ENCODE data around the gene LRIT3. TPM values are rescaled to one million over a fixed set of nuclear protein-coding genes. Genes with fewer than 3 reads are reported as not detected.

The LRIT3 gene, protein sequence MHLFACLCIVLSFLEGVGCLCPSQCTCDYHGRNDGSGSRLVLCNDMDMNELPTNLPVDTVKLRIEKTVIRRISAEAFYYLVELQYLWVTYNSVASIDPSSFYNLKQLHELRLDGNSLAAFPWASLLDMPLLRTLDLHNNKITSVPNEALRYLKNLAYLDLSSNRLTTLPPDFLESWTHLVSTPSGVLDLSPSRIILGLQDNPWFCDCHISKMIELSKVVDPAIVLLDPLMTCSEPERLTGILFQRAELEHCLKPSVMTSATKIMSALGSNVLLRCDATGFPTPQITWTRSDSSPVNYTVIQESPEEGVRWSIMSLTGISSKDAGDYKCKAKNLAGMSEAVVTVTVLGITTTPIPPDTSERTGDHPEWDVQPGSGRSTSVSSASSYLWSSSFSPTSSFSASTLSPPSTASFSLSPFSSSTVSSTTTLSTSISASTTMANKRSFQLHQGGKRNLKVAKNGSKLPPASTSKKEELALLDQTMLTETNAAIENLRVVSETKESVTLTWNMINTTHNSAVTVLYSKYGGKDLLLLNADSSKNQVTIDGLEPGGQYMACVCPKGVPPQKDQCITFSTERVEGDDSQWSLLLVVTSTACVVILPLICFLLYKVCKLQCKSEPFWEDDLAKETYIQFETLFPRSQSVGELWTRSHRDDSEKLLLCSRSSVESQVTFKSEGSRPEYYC
- 0.09 TPM for total RNA-seq
- polyA plus RNA-seq (ENCODE audit: insufficient read depth in 1 of 8, insufficient read length in 8 of 8, low replicate concordance in 1 of 8): under 1 TPM; 0.09 to 0.76 (median 0.26) TPM
- long read RNA-seq, donor 1: 0 reads
- long read RNA-seq, donor 2: 0 reads
- long read RNA-seq, donor 3, partial matches to known transcripts: 0 of 1 reads
- long read RNA-seq, donor 3, other reads (novel, unspliced or antisense): 0 of 1 reads
- long read RNA-seq, donor 4: 0 reads
- long read RNA-seq, donor 5: 0 reads
- long read RNA-seq, donor 6: 0 reads
- long read RNA-seq, donor 7: 0 reads
- long read RNA-seq, donor 8: 0 reads
- long read RNA-seq, donor 9: 0 reads
- long read RNA-seq, donor 10: 0 reads
- long read RNA-seq, donor 11: 0 reads

DNA sequence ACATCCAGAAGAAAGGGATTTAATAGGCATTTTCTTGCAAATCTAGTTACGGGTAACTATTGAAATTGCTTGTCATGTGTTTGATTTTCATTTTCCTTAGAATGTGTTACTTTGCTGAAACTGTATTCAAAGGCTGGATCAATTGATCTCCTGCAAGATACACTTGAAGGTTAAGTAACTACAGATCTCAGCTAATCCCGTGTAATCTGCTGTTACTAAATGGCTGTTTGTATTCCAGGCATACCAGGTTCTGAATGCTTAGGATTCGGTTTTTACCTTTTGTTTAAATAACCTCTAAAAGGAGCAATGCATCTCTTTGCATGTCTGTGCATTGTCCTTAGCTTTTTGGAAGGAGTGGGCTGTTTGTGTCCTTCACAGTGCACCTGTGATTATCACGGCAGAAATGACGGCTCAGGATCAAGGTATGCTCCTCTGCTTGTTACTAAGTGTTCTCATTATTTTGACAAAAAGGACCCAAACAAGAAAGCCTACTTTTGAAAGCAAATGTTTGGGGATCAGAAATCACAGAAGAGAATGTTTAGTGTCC lies at the start of gene LRIT3:
TSS of gene LRIT3 (plus strand) at position 212 of the 547 bp plus-strand sequence. CDS start at position 307, 95 bp downstream.
- H3K27ac ChIP-seq (ENCODE audit: low read length): no peak within 1 kb of the TSS
- H3K9me3 ChIP-seq (replicated peaks; ENCODE audit: control insufficient read depth, low read depth, low read length): no peaks in the 10 kb centered on the region
- no peaks in the 10 kb centered on the region for H3K4me1 ChIP-seq (ENCODE audit: control insufficient read depth, insufficient read depth, low read length)
- H3K36me3 ChIP-seq (ENCODE audit: control insufficient read depth, insufficient read depth, low read length): no peaks in the 10 kb centered on the region
- H3K27me3 ChIP-seq (ENCODE audit: control insufficient read depth, insufficient read depth, low read length): no peaks in the 10 kb centered on the region
- DNase-seq: no peak
- no CpG with 5 or more reads among the region's 5 CpGs for whole genome bisulfite sequencing (ENCODE audit: insufficient coverage)
- H3K4me3 ChIP-seq (ENCODE audit: low read length): no peak within 1 kb of the TSS

DNA sequence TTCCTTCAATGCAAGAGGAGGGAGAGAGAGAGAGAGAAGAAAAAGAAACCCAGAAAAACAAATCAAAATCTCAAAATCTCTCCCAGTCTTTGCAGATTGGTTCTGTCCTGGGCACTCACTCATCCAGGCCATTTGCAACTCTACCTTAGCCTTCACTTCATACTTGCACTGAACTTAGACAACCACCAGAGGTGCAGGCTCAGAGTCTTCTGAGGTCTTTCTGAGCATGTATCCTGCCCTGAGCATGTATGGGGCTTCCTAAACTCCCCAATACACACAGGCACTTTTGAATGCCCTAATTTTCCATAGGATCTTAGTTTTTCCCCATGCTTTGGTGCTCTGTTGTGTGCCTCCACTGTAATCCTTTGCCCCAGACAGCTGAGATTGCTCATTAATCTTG lies 49.0 kb upstream of the LRIT3 start:
- no peaks in the 10 kb centered on the region for H3K27me3 ChIP-seq (ENCODE audit: control insufficient read depth, insufficient read depth, low read length)
- H3K9me3 ChIP-seq (replicated peaks; ENCODE audit: control insufficient read depth, low read depth, low read length): peaks cover 8% of the 10 kb centered on the region
- no peak overlapping the region for H3K27ac ChIP-seq (ENCODE audit: low read length)
- no peak for DNase-seq
- H3K4me1 ChIP-seq (ENCODE audit: control insufficient read depth, insufficient read depth, low read length): no peaks in the 10 kb centered on the region
- no peak overlapping the region for H3K4me3 ChIP-seq (ENCODE audit: low read length)
- no peaks in the 10 kb centered on the region for H3K36me3 ChIP-seq (ENCODE audit: control insufficient read depth, insufficient read depth, low read length)

DNA sequence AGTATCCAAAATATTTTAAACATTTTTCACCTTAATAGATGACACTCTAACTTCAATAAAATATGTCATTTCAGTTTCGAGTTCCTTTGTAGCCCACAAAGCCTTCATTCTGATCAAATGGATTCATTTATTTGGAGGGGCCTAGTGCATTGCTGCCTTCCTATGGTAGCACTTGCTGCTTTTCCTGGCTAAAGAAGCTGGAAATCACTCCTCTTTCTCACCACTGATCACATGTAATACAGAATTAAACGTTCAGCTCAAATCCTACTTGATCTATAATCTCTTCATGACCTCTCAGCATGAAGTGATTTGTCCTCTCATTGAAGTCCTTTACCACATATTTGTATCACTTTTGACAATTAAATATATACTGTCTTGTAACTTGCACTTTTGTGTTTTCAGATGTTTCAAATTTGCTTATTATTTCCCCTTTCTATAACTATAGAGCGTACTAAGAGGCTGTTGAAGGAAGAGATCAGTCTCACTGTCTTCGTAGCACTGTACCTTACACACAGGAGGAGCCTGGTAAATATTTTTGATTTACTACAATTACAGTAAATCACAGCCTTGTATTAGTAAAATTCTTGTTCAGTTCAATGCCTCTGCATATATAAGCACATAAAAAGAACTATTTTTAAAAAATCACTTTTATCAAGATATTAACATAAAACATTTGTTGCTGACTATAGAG lies 46.7 kb upstream of the LRIT3 start:
- no peak for DNase-seq
- peak overlapping the region; percentile 43 for H3K27ac ChIP-seq (ENCODE audit: low read length)
- no peaks in the 10 kb centered on the region for H3K27me3 ChIP-seq (ENCODE audit: control insufficient read depth, insufficient read depth, low read length)
- H3K36me3 ChIP-seq (ENCODE audit: control insufficient read depth, insufficient read depth, low read length): no peaks in the 10 kb centered on the region
- peaks cover 2% of the 10 kb centered on the region for H3K9me3 ChIP-seq (replicated peaks; ENCODE audit: control insufficient read depth, low read depth, low read length)
- no peak overlapping the region for H3K4me3 ChIP-seq (ENCODE audit: low read length)
- no peaks in the 10 kb centered on the region for H3K4me1 ChIP-seq (ENCODE audit: control insufficient read depth, insufficient read depth, low read length)
- 40% methylated on average over 1 of the region's 4 CpGs for WGBS (ENCODE audit: insufficient coverage)

DNA sequence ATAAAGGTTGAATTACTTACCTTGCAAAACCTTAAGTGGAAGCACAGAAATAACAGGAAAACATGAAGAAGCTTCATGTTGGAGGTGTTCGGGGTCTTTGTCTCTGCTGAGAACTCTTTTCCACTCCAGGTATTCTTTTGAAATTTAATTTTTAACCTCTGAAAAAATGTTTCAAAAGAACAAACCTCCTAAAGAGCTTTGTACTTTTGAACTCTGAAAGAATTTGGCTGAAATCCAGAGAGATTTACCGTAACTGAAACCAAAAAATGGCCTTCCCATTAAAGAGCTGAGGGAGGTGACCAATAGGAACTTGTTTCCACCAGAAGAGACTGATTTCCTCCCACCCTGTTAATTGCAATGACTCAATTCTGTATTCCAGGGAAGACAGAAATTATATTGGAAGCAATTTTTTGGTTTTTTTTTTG lies 46.0 kb upstream of the LRIT3 start, which contains the start of gene CFI:
TSS of gene CFI (minus strand) at position 105 of the 425 bp plus-strand sequence. CDS start at position 77, 28 bp downstream.
- Histone ChIP-seq H3K9me3 (replicated peaks; ENCODE audit: control insufficient read depth, low read depth, low read length) (no peaks in the 10 kb centered on the region), H3K4me3 (ENCODE audit: low read length) (no peak within 1 kb of the TSS), H3K36me3 (ENCODE audit: control insufficient read depth, insufficient read depth, low read length) (no peaks in the 10 kb centered on the region), H3K4me1 (ENCODE audit: control insufficient read depth, insufficient read depth, low read length) (no peaks in the 10 kb centered on the region), H3K27me3 (ENCODE audit: control insufficient read depth, insufficient read depth, low read length) (peaks cover under 1% of the 10 kb centered on the region), H3K27ac (ENCODE audit: low read length) (peak within 1 kb of the TSS; percentile 49)
- peak; percentile 47 for DNase-seq
- no CpG with 5 or more reads among the region's 2 CpGs for WGBS (ENCODE audit: insufficient coverage)

GRCh38 chr4:109803924-109804571 lies 43.9 kb upstream of the LRIT3 start:
- peak; percentile 35 for DNase-seq
- no CpG with 5 or more reads among the region's 4 CpGs for WGBS (ENCODE audit: insufficient coverage)
- H3K4me3 ChIP-seq (ENCODE audit: low read length): no peak overlapping the region
- H3K36me3 ChIP-seq (ENCODE audit: control insufficient read depth, insufficient read depth, low read length): no peaks in the 10 kb centered on the region
- H3K9me3 ChIP-seq (replicated peaks; ENCODE audit: control insufficient read depth, low read depth, low read length): no peaks in the 10 kb centered on the region
- no peak overlapping the region for H3K27ac ChIP-seq (ENCODE audit: low read length)
- peaks cover 2% of the 10 kb centered on the region for H3K27me3 ChIP-seq (ENCODE audit: control insufficient read depth, insufficient read depth, low read length)
- no peaks in the 10 kb centered on the region for H3K4me1 ChIP-seq (ENCODE audit: control insufficient read depth, insufficient read depth, low read length)

DNA sequence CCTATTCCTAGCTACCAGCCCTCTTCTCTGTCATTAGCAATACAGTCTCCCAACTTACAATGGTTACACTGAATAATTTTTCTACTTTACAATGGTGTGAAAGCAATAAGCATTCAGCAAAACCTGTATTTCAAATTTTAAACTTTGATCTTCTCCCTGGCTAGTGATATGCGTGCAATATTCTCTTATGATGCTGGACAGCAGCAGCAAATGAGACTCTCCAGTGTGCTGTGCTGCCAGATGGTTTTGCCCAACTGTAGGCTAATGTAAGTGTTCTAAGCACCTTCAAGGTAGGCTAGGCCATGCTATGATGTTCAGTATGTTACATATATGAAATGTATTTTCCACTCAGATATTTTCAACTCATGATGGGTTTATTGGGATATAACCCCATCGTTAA lies 38.3 kb upstream of the LRIT3 start:
- no peak for DNase-seq
- Histone ChIP-seq H3K27ac (ENCODE audit: low read length) (no peak overlapping the region), H3K4me3 (ENCODE audit: low read length) (no peak overlapping the region), H3K4me1 (ENCODE audit: control insufficient read depth, insufficient read depth, low read length) (peaks cover under 1% of the 10 kb centered on the region), H3K9me3 (replicated peaks; ENCODE audit: control insufficient read depth, low read depth, low read length) (no peaks in the 10 kb centered on the region), H3K27me3 (ENCODE audit: control insufficient read depth, insufficient read depth, low read length) (peaks cover 2% of the 10 kb centered on the region), H3K36me3 (ENCODE audit: control insufficient read depth, insufficient read depth, low read length) (no peaks in the 10 kb centered on the region)
- 80% methylated on average over 1 of the region's 2 CpGs for WGBS (ENCODE audit: insufficient coverage)

DNA sequence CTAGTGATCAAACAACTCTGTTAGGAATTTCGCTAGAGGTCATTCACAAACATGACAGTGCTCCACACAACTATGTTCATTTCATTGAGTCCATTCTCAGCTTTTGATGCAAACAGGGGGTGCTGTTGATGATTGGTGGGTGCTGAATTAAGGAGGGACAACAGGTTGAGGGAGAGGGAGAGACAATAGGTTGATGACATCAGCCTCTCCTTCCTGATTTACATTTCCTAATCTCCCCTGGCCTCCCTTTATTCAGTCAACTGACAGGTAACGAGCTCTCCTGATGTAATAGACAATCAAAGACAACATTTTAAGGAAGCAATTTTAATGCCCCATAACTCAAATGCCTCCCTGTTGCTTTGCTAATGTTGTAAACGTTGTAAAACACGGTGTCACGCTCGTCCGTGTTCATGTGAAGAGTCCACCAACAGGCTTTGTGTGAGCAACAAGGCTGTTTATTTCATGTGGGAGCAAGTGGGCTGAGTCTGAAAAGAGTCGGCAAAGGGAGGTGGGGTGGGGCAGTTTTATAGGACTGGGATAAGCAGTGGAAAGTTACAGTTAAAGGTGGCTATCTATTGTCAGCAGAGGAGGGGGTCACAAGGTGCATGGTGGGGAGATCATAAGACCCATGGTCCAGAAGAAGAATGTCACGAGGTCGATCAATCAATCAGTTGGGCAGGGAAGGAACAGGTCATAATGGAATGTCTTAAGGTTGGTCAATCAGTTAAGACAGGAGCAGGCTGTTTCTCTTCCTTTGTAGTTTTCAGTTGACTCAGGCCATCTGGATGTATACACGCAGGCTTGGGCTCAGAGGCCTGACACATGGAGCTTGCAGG lies 37.1 kb upstream of the LRIT3 start:
- Histone ChIP-seq H3K9me3 (replicated peaks; ENCODE audit: control insufficient read depth, low read depth, low read length) (no peaks in the 10 kb centered on the region), H3K27me3 (ENCODE audit: control insufficient read depth, insufficient read depth, low read length) (peaks cover 2% of the 10 kb centered on the region), H3K4me3 (ENCODE audit: low read length) (no peak overlapping the region), H3K4me1 (ENCODE audit: control insufficient read depth, insufficient read depth, low read length) (peaks cover 4% of the 10 kb centered on the region), H3K36me3 (ENCODE audit: control insufficient read depth, insufficient read depth, low read length) (no peaks in the 10 kb centered on the region), H3K27ac (ENCODE audit: low read length) (no peak overlapping the region)
- DNase-seq: no peak
- WGBS (ENCODE audit: insufficient coverage): 63% methylated on average over 8 of the region's 11 CpGs

- no CpG with 5 or more reads among the region's 3 CpGs for WGBS (ENCODE audit: insufficient coverage)
- H3K36me3 ChIP-seq (ENCODE audit: control insufficient read depth, insufficient read depth, low read length): no peaks in the 10 kb centered on the region
Measured at GRCh38 chr4:109811707-109812106, 36.2 kb upstream of the LRIT3 start.

More at GRCh38 chr4:109811707-109812106, 36.2 kb upstream of the LRIT3 start:
- Histone ChIP-seq H3K27ac (ENCODE audit: low read length) (no peak overlapping the region), H3K4me1 (ENCODE audit: control insufficient read depth, insufficient read depth, low read length) (peaks cover 10% of the 10 kb centered on the region), H3K27me3 (ENCODE audit: control insufficient read depth, insufficient read depth, low read length) (peaks cover 2% of the 10 kb centered on the region), H3K4me3 (ENCODE audit: low read length) (no peak overlapping the region), H3K9me3 (replicated peaks; ENCODE audit: control insufficient read depth, low read depth, low read length) (no peaks in the 10 kb centered on the region)
- DNase-seq: no peak
